ENCODE results near the gene SHBG. TPM values are rescaled to one million over a fixed set of nuclear protein-coding genes. Genes with fewer than 3 reads are reported as not detected.

The SHBG gene, protein sequence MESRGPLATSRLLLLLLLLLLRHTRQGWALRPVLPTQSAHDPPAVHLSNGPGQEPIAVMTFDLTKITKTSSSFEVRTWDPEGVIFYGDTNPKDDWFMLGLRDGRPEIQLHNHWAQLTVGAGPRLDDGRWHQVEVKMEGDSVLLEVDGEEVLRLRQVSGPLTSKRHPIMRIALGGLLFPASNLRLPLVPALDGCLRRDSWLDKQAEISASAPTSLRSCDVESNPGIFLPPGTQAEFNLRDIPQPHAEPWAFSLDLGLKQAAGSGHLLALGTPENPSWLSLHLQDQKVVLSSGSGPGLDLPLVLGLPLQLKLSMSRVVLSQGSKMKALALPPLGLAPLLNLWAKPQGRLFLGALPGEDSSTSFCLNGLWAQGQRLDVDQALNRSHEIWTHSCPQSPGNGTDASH
- total RNA-seq = 1 to 10 TPM in 1 of 9 donors, under 1 TPM in 4, not detected in 4; 0.56 to 1.1 (median 0.66) TPM
- polyA plus RNA-seq = under 1 TPM; 0.28 to 0.61 TPM
- long read RNA-seq, donor 1 = 0 reads
- long read RNA-seq, donor 2 = 0 reads
- long read RNA-seq, donor 3 = 0 reads

- intact Hi-C loops (cut with DNase I) = loop anchor here in 4 of 10 donors (5.0 kb wide), 1 partner anchor 57 kb away; the partner anchor contains the start of genes TP53 (in 4 of the 4) and WRAP53 (in 4 of the 4)
- H3K36me3 ChIP-seq = peaks cover 0 to 9% (median 5%) of the 10 kb centered on the region in 9 donors
- H3K4me3 ChIP-seq = no peak within 1 kb of the TSS
- no peak within 1 kb of the TSS for H3K27ac ChIP-seq
- ATAC-seq (no peak), DNase-seq (no peak)
- WGBS, 4 donors = 75 to 89% (median 84%) methylated on average over 11 to 13 of the region's 13 CpGs
- no peak for TF ChIP-seq POLR2A (IDR thresholded peaks at IDR 0.05)
- TF ChIP-seq, protein P1, sequence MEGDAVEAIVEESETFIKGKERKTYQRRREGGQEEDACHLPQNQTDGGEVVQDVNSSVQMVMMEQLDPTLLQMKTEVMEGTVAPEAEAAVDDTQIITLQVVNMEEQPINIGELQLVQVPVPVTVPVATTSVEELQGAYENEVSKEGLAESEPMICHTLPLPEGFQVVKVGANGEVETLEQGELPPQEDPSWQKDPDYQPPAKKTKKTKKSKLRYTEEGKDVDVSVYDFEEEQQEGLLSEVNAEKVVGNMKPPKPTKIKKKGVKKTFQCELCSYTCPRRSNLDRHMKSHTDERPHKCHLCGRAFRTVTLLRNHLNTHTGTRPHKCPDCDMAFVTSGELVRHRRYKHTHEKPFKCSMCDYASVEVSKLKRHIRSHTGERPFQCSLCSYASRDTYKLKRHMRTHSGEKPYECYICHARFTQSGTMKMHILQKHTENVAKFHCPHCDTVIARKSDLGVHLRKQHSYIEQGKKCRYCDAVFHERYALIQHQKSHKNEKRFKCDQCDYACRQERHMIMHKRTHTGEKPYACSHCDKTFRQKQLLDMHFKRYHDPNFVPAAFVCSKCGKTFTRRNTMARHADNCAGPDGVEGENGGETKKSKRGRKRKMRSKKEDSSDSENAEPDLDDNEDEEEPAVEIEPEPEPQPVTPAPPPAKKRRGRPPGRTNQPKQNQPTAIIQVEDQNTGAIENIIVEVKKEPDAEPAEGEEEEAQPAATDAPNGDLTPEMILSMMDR (IDR thresholded peaks at IDR 0.05) = no peak
- peaks cover 0 to 26% (median 11%) of the 10 kb centered on the region in 12 donors for H3K4me1 ChIP-seq
- no peaks in the 10 kb centered on the region for H3K27me3 ChIP-seq
- H3K9me3 ChIP-seq = no peaks in the 10 kb centered on the region
These were observed at the start of gene SHBG for GRCh38 chr17:7629939-7630571. Gene SHBG (plus strand): TSS chr17:7630135. CDS start chr17:7630173, 38 bp downstream.

DNA sequence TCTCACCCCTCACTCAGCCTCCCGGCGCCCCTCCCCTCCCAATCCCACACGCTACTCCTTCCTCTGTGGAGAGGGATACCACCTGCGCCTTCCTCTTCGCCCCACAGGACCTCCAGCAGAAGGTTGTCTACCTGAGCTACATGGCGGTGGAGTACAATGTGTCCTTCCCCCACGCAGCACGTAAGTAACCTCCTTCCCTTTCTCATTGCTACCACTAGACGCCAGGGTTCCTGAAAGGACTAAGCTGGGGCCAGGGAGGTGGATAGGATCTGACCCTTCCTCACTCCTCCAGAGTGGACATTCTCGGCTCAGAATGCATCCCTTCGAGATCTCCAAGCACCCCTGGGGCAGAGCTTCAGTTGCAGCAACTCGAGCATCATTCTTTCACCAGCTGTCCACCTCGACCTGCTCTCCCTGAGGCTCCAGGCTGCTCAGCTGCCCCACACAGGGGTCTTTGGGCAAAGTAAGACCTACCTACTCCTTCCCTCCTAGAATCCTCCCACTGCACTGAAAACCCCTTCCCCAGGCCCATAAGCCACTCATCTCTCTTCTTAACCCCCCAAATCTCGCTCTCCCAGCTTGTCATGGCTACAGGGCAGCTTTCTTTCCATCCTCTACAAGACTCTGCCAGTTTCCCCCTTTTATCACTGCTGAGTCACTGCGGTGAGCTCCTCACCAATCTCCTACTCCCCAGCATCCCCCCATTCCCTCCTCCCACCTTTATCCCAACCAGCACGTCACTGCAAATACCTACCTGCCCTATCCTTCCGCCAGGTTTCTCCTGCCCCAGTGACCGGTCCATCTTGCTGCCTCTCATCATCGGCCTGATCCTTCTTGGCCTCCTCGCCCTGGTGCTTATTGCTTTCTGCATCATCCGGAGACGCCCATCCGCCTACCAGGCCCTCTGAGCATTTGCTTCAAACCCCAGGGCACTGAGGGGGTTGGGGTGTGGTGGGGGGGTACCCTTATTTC, 49.0 kb upstream of the SHBG start:
- ATAC-seq (no peak), DNase-seq (peak in 1 of 5 donors; percentile 21)
- Histone ChIP-seq H3K27ac (peak overlapping the region in 8 of 12 donors; percentile 41 to 96 (median 82)), H3K36me3 (peaks cover 0 to 49% (median 33%) of the 10 kb centered on the region in 9 donors), H3K4me1 (peaks cover 4 to 86% (median 40%) of the 10 kb centered on the region in 12 donors), H3K9me3 (no peaks in the 10 kb centered on the region), H3K27me3 (no peaks in the 10 kb centered on the region), H3K4me3 (peak overlapping the region in 9 of 12 donors; percentile 14 to 69 (median 38))
- WGBS, 4 donors = 81 to 87% (median 84%) methylated on average over 23 of the region's 23 CpGs
- intact Hi-C loops (cut with DNase I) = loop anchor here in 4 of 10 donors (5.0 to 10.0 kb wide), 3 partner anchors 106 to 229 kb away; partner anchors contain the start of genes KCTD11 (in 3 of the 4), TMEM95 (in 2 of the 4), TP53 (in 1 of the 4) and WRAP53 (in 1 of the 4)
- TF ChIP-seq, protein P1 (IDR thresholded peaks at IDR 0.05) = no peak
- TF ChIP-seq POLR2A (IDR thresholded peaks at IDR 0.05) = no peak

GRCh38 chr17:7582396-7583252, 47.3 kb upstream of the SHBG start:
- no peaks in the 10 kb centered on the region for H3K27me3 ChIP-seq
- H3K4me1 ChIP-seq = peaks cover 4 to 75% (median 38%) of the 10 kb centered on the region in 12 donors
- TF ChIP-seq, protein P1 (IDR thresholded peaks at IDR 0.05) = no peak
- no peak for TF ChIP-seq POLR2A (IDR thresholded peaks at IDR 0.05)
- no peaks in the 10 kb centered on the region for H3K9me3 ChIP-seq
- peak overlapping the region; percentile 88 to 98 (median 94) for H3K27ac ChIP-seq
- no peak for ATAC-seq
- DNase-seq = peak in 1 of 5 donors; percentile 56
- 84 to 88% (median 87%) methylated on average over 7 to 36 of the region's 36 CpGs for WGBS, 4 donors
- intact Hi-C loops (cut with DNase I) = loop anchor here in 4 of 10 donors (5.0 to 10.0 kb wide), 3 partner anchors 105 to 230 kb away; partner anchors contain the start of genes KCTD11 (in 3 of the 4), TMEM95 (in 2 of the 4), TP53 (in 1 of the 4) and WRAP53 (in 1 of the 4)
- peaks cover 0 to 39% (median 26%) of the 10 kb centered on the region in 9 donors for H3K36me3 ChIP-seq
- H3K4me3 ChIP-seq = peak overlapping the region in 11 of 12 donors; percentile 8 to 77 (median 67)
